H7 (cell line): ENCODE results near the gene PEX1. TPM values are rescaled to one million over a fixed set of nuclear protein-coding genes. Genes with fewer than 3 reads are reported as not detected.
"Not testable (repeated sequence)": the region's sequence is repeated elsewhere in the genome, so short reads cannot be mapped to it uniquely, and the experiment has no call there.

Experiments
- DNase-seq: peaks from one replicate; pipeline ENCODE4 v3.0.0; 2012
- H3K27me3 ChIP-seq: 2 replicates; pipeline ENCODE4 v1.6.0; 2011; ENCODE audit warnings: mild to moderate bottlenecking, low read length; ENCODE audit not compliant: control insufficient read depth, insufficient read depth
- H3K36me3 ChIP-seq: replicated peaks from 2 replicates; pipeline ENCODE4 v1.5.1; 2011; ENCODE audit warnings: low read length; ENCODE audit not compliant: control insufficient read depth, insufficient read depth
- H3K4me3 ChIP-seq: 2 replicates; pipeline ENCODE4 v1.5.1; 2011; ENCODE audit warnings: low read depth, mild to moderate bottlenecking, control low read depth, low read length, moderate library complexity; ENCODE audit not compliant: insufficient read depth
- total RNA-seq: library from RNA; depleted of rRNA; stranded (reverse); fragments of >200 nt; shearing (Covaris generic); gene quantifications from 2 replicates; pipeline ENCODE4 v1.2.3, GENCODE V29; 2014; rRNA removed

PEX1 gene
- total RNA-seq, result 33.1 and 43.1 TPM in 2 replicates

- DNase-seq, result peak; percentile 94
- peak within 1 kb of the TSS; percentile 90 for H3K4me3 ChIP-seq
- H3K36me3 ChIP-seq, result peaks cover 6% of the 10 kb centered on the region
- H3K27me3 ChIP-seq, result no peaks in the 10 kb centered on the region
Observed at GRCh38 chr7:92528188-92528957, at the start of gene PEX1, which contains the start of gene RBM48. PEX1 (minus strand) TSS chr7:92528520; CDS start chr7:92528435, 85 bp downstream. RBM48 (plus strand) TSS chr7:92528795; CDS start chr7:92528814, 19 bp downstream.

DNA sequence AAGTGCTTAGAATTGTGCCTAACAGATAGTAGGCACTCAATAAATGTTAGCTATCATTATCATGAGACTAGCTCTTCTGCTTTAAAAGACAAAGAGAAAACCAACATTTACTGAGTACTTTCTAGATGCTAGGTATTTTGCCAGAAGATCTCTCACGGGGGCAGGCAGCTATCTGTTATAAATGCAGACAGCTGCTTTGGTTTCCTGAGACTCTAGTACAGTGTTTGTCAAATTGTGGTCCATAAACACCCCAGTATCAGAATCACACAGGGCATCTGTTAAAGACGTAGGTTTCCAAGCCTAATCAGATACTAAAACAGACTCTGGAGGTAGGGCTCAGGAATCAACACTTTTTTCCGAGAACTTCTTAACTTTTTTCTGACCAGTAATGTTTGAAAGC, 48.0 kb upstream of the PEX1 start:
- Histone ChIP-seq H3K27me3 (no peaks in the 10 kb centered on the region), H3K36me3 (peaks cover 28% of the 10 kb centered on the region), H3K4me3 (no peak overlapping the region)
- DNase-seq, result no peak

- H3K4me3 ChIP-seq, result no peak overlapping the region
- H3K36me3 ChIP-seq, result peaks cover 7% of the 10 kb centered on the region
- no peaks in the 10 kb centered on the region for H3K27me3 ChIP-seq
- no peak for DNase-seq
Observed at GRCh38 chr7:92569137-92569536, 40.8 kb upstream of the PEX1 start.

DNA sequence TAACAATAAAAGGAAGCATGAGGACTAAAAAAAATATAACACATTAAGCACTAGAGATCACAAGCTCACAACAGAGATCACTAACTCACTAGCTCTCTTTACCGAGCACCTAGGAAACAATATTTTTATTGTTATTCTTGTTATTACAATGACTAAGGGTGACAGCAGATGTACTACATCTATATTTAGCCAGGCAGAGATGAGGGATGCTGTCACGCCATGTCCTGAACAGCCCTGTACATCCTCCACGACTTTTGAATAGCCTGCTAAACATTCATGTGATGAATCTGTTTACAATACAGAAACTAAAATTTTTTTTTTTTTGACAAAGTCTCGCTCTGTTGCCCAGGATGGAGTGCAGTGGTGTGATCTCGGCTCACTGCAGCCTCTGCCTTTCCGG, 39.1 kb upstream of the PEX1 start:
- Histone ChIP-seq H3K4me3 (no peak overlapping the region), H3K36me3 (peaks cover 9% of the 10 kb centered on the region), H3K27me3 (no peaks in the 10 kb centered on the region)
- DNase-seq, result no peak

- Histone ChIP-seq H3K27me3 (no peaks in the 10 kb centered on the region), H3K4me3 (no peak overlapping the region), H3K36me3 (peaks cover 5% of the 10 kb centered on the region)
- DNase-seq, result no peak
Observed at GRCh38 chr7:92563345-92563744, 35.0 kb upstream of the PEX1 start.

DNA sequence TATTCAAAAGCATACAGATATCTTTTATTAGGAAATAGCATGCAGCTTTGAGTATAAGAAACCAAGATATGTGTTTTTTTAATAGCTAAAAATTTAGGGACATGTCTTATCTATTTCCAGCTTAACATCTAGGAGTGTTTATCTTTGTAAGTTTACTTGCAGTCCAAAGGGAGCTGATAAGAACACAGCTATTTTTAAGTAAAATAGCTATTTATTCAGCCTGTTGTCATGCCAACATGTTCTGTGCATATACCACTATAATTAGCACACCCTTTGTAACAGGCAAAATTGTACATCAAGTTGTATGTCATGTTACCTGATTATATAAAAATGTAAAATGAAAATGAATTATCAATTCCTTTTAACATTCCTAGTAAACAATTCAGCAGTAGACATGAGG, 32.3 kb upstream of the PEX1 start:
- Histone ChIP-seq H3K27me3 (no peaks in the 10 kb centered on the region), H3K4me3 (no peak overlapping the region), H3K36me3 (peaks cover 3% of the 10 kb centered on the region)
- DNase-seq, result no peak

DNA sequence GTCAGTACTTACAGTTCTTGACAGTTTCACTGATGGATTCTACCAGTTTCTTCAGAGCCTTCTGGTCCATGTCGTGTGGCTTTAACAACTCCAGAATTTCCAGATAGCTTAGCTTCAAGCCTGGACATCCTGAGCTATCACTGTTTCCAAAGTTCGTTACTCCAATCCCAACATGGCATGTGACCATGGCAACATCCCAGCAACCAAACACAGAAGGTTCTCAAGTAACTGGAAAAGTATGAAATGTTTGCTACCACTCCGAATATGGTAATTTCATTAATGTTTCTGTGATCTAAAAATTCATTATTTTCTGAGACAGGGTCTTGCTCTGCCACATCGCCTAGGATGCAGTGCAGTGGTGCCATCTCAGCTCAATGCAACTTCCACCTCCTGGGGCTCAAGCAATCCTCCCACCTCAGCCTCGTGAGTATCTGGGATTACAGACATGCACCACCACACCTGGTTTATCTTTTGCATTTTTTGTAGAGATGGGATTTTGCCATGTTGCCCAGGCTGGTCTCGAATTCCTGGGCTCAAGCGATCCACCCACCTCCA, 29.6 kb upstream of the PEX1 start:
- Histone ChIP-seq H3K36me3 (no peaks in the 10 kb centered on the region; the same call in none of the 2 replicates), H3K4me3 (no peak overlapping the region), H3K27me3 (no peaks in the 10 kb centered on the region)
- DNase-seq, result no peak

GRCh38 chr7:92557249-92557648, 28.9 kb upstream of the PEX1 start:
- no peak for DNase-seq
- Histone ChIP-seq H3K27me3 (no peaks in the 10 kb centered on the region), H3K36me3 (no peaks in the 10 kb centered on the region; the same call in 1 of the 2 replicates), H3K4me3 (no peak overlapping the region)

- Histone ChIP-seq H3K27me3 (no peaks in the 10 kb centered on the region), H3K4me3 (no peak overlapping the region), H3K36me3 (no peaks in the 10 kb centered on the region)
- DNase-seq, result no peak
Observed at GRCh38 chr7:92550194-92550593, 21.9 kb upstream of the PEX1 start.

GRCh38 chr7:92547579-92547978, 19.3 kb upstream of the PEX1 start:
- H3K4me3 ChIP-seq, result no peak overlapping the region
- no peak for DNase-seq

GRCh38 chr7:92546856-92547497, 18.7 kb upstream of the PEX1 start:
- DNase-seq, result no peak
- H3K27me3 ChIP-seq, result no peaks in the 10 kb centered on the region

More at GRCh38 chr7:92547579-92547978, 19.3 kb upstream of the PEX1 start:
- H3K27me3 ChIP-seq, result no peaks in the 10 kb centered on the region
- H3K36me3 ChIP-seq, result no peaks in the 10 kb centered on the region

GRCh38 chr7:92545116-92545515, 16.8 kb upstream of the PEX1 start:
- not testable (repeated sequence) for H3K27me3 ChIP-seq, H3K4me3 ChIP-seq, DNase-seq, H3K36me3 ChIP-seq

More at GRCh38 chr7:92546856-92547497, 18.7 kb upstream of the PEX1 start:
- no peaks in the 10 kb centered on the region for H3K36me3 ChIP-seq
- no peak overlapping the region for H3K4me3 ChIP-seq

GRCh38 chr7:92543542-92543941, 15.2 kb upstream of the PEX1 start:
- DNase-seq, H3K27me3 ChIP-seq: not testable (repeated sequence)

GRCh38 chr7:92534572-92534971, 6.3 kb upstream of the PEX1 start:
- peaks cover 8% of the 10 kb centered on the region for H3K36me3 ChIP-seq
- no peak for DNase-seq
- H3K4me3 ChIP-seq, result no peak overlapping the region
- H3K27me3 ChIP-seq, result no peaks in the 10 kb centered on the region

More at GRCh38 chr7:92543542-92543941, 15.2 kb upstream of the PEX1 start:
- not testable (repeated sequence) for H3K4me3 ChIP-seq, H3K36me3 ChIP-seq

GRCh38 chr7:92528958-92529264, 591 bp upstream of the PEX1 start:
- H3K4me3 ChIP-seq, result peak overlapping the region; percentile 88
- peaks cover 6% of the 10 kb centered on the region for H3K36me3 ChIP-seq
- no peaks in the 10 kb centered on the region for H3K27me3 ChIP-seq
- DNase-seq, result no peak
